Endothelial cell of umbilical vein (primary cell): Measurements from ENCODE around the gene RPL5. TPM values are rescaled to one million over a fixed set of nuclear protein-coding genes. Genes with fewer than 3 reads are reported as not detected.

Experiments
- BruUV-seq: library from RNA; stranded (reverse); fragments of 400-500 nt; replicated peaks from 2 replicates; lab custom pipeline; 2021; lab: Mats Ljungman, UMichigan
- CTCF ChIA-PET: fragments of 300-600, 350-600 bp; sonication (Branson Sonifier 250); formaldehyde crosslinking; loops from one replicate; lab custom pipeline; 2021; ENCODE audit warnings: antibody characterized with exemption, inconsistent platforms; lab: Charles Lee
- POLR2A ChIA-PET: fragments of 300-600, 350-600 bp; sonication (Branson Sonifier 250); formaldehyde crosslinking; loops from one replicate; lab custom pipeline; 2021; ENCODE audit warnings: antibody characterized with exemption, inconsistent platforms; lab: Charles Lee
- DNase-seq: peaks from one replicate; pipeline ENCODE4 v3.0.0-alpha.2; 2011; ENCODE audit warnings: low read depth, low spot score
- FAIRE-seq: peaks from 2 replicates; lab custom pipeline; 2011; peaks lifted over from hg19 to GRCh38; lab: Jason Lieb, UNC
- H2AFZ ChIP-seq: 2 replicates; pipeline ENCODE4 v1.6.0; 2012; ENCODE audit warnings: low read depth, low read length, control low read depth, inconsistent platforms
- H3K27ac ChIP-seq: 2 replicates; pipeline ENCODE4 v1.5.1; 2011; ENCODE audit warnings: low read depth, mild to moderate bottlenecking, control low read depth, low read length, moderate library complexity; ENCODE audit not compliant: insufficient read depth
- H3K27me3 ChIP-seq, 2 experiments: 2 replicates each; pipeline versions ENCODE4 v1.6.0 to v1.6.1; 2011; ENCODE audit warnings: low read length in 2 of 2, mixed read lengths in 1 of 2; ENCODE audit not compliant: control insufficient read depth in 2 of 2, insufficient read depth in 2 of 2
- H3K36me3 ChIP-seq, 2 experiments: 2 replicates in 1 of 2; 3 replicates in 1 of 2; pipeline ENCODE4 v1.5.1; 2011; ENCODE audit warnings: low read length in 2 of 2, mild to moderate bottlenecking in 1 of 2, moderate library complexity in 1 of 2; ENCODE audit not compliant: control insufficient read depth in 2 of 2, insufficient read depth in 2 of 2; ENCODE audit errors: extremely low read depth in 1 of 2
- H3K4me1 ChIP-seq: 3 replicates; pipeline ENCODE4 v1.5.1; 2011; ENCODE audit warnings: mild to moderate bottlenecking, low read length; ENCODE audit not compliant: control insufficient read depth, insufficient read depth; ENCODE audit errors: extremely low read depth
- H3K4me2 ChIP-seq: 2 replicates; pipeline ENCODE4 v1.6.1; 2011; ENCODE audit warnings: low read length, control low read depth, mixed read lengths; ENCODE audit not compliant: insufficient read depth
- H3K4me3 ChIP-seq, 3 experiments: fragments of 200-600 bp in 1 of 3; sonication (generic), shearing (Covaris generic) in 1 of 3; replicated peaks in 1 of 3; 2 replicates each; pipeline ENCODE4 v1.5.1; 2011 to 2016; ENCODE audit warnings: control low read depth in 3 of 3, low read length in 3 of 3, mild to moderate bottlenecking in 2 of 3, inconsistent platforms in 1 of 3, low read depth in 1 of 3, moderate library complexity in 1 of 3; ENCODE audit not compliant: insufficient read depth in 1 of 3
- H3K79me2 ChIP-seq: 2 replicates; pipeline ENCODE4 v1.6.0; 2012; ENCODE audit warnings: low read length, inconsistent platforms; ENCODE audit not compliant: control insufficient read depth, insufficient read depth
- H3K9ac ChIP-seq: replicated peaks from 2 replicates; pipeline ENCODE3; 2011; ENCODE audit warnings: low read length, control low read depth; ENCODE audit not compliant: insufficient read depth; ENCODE audit errors: extremely low read depth
- H3K9me1 ChIP-seq: replicated peaks from 3 replicates; pipeline ENCODE4 v1.6.0; 2011; ENCODE audit warnings: mild to moderate bottlenecking, low read length; ENCODE audit not compliant: control insufficient read depth, insufficient read depth; ENCODE audit errors: extremely low read depth
- H3K9me3 ChIP-seq: replicated peaks from 2 replicates; pipeline ENCODE4 v1.5.1; 2012; ENCODE audit warnings: low read length, inconsistent platforms; ENCODE audit not compliant: control insufficient read depth, insufficient read depth
- H4K20me1 ChIP-seq: replicated peaks from 2 replicates; pipeline ENCODE3; 2011; ENCODE audit warnings: mild to moderate bottlenecking, low read length; ENCODE audit not compliant: control insufficient read depth, insufficient read depth; ENCODE audit errors: extremely low read depth
- EZH2 ChIP-seq: IDR thresholded peaks from 2 replicates; pipeline ENCODE4 v1.6.1; 2012; ENCODE audit warnings: borderline replicate concordance, low read depth, mild to moderate bottlenecking, moderate library complexity, low read length, inconsistent platforms; ENCODE audit not compliant: severe bottlenecking
- FOS ChIP-seq: IDR thresholded peaks from 2 replicates; pipeline ENCODE4 v1.6.1; 2011; ENCODE audit warnings: mild to moderate bottlenecking, low read length, moderate library complexity, borderline replicate concordance; ENCODE audit not compliant: insufficient read depth
- GATA2 ChIP-seq: IDR thresholded peaks from 2 replicates; pipeline ENCODE4 v1.7.0; 2011; ENCODE audit warnings: low read depth, mild to moderate bottlenecking, moderate library complexity, mixed read lengths, low read length; ENCODE audit not compliant: insufficient read length, insufficient read depth
- JUN ChIP-seq: IDR thresholded peaks from 2 replicates; pipeline ENCODE4 v1.6.1; 2011; ENCODE audit warnings: borderline replicate concordance, low read depth; ENCODE audit not compliant: insufficient read length, insufficient read depth
- MYC ChIP-seq: IDR thresholded peaks from one replicate; pipeline ENCODE4 v1.6.1; 2011; ENCODE audit warnings: mild to moderate bottlenecking, low read depth, low read length
- POLR2A ChIP-seq: IDR thresholded peaks from 2 replicates; pipeline ENCODE4 v1.6.1; 2012; ENCODE audit warnings: low read depth, mild to moderate bottlenecking, control low read depth, low read length
- POLR2AphosphoS5 ChIP-seq: IDR thresholded peaks from 2 replicates; pipeline ENCODE4 v1.6.1; 2012; ENCODE audit warnings: low read depth, mild to moderate bottlenecking, control low read depth, low read length, moderate library complexity; ENCODE audit not compliant: insufficient read depth
- dilution Hi-C: fragments of 300-500 bp; cut with MboI; formaldehyde crosslinking; loops from one replicate; pipeline ENCODE4 v1.15.0; 2019; ENCODE audit warnings: low sequenced_read_pairs; ENCODE audit not compliant: extremely low pct_ligation_motif_present
- intact Hi-C: fragments of 100-400 bp; cut with micrococcal nuclease; formaldehyde crosslinking; loops from one replicate; pipeline ENCODE4 v1.10.0; 2022
- polyA plus RNA-seq, 4 experiments: library from polyadenylated mRNA; depleted of rRNA in 3 of 4; stranded (reverse) in 3 of 4; unstranded in 1 of 4; fragments of >200 nt; gene quantifications; 2 replicates each; pipeline versions ENCODE4 v1.2.1 to v1.2.3, GENCODE V29; 2011 to 2012; ENCODE audit warnings: missing spikeins in 1 of 4
- total RNA-seq: library from RNA; stranded (reverse); gene quantifications from 2 replicates; pipeline ENCODE4 v1.2.3, GENCODE V29; 2021
- TF ChIP-seq, protein P1 (sequence below): IDR thresholded peaks from 2 replicates; pipeline ENCODE4 v1.6.1; 2011; ENCODE audit not compliant: insufficient read depth, insufficient read length
- TF ChIP-seq, protein P2 (sequence below), 2 donors: IDR thresholded peaks; 1 replicate in 1 of 2; 2 replicates in 1 of 2; pipeline ENCODE4 v1.5.1; 2011; ENCODE audit warnings: low read length in 2 of 2, mild to moderate bottlenecking in 2 of 2, moderate library complexity in 2 of 2, control low read depth in 1 of 2, inconsistent platforms in 1 of 2, low read depth in 1 of 2; ENCODE audit not compliant: insufficient read depth in 1 of 2; ENCODE audit errors: extremely low read depth in 1 of 2

Gene RPL5
- total and polyA plus RNA-seq, 2 donors (not counting 3 experiments of a cell fraction or from before 2014, with no cell fraction given): 1,109 to 1,237 TPM

DNA sequence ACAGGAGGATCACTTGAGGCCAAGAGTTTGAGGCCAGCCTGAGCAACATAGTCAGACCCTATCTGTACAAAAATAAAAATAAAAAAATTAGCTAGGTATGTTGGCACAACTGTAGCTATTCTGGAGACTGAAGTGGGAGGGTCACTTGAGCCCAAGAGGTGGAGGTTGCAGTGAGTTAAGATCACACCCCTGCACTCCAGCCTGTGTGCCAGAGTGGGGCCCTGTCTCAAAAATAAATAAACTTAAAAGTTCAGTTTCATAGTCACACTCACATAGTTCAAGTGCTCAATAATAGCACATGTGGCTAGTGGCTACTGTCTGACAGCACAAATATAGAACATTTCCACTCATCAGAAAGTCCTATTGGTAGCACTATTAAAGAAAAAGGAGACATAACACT lies 41.8 kb upstream of the RPL5 start:
- no peak for DNase-seq
- POLR2A ChIA-PET: no interaction called here
- CTCF ChIA-PET: interaction anchor here (1.4 to 3.4 kb wide), 3 partner anchors 28 to 42 kb away, joined by 4 to 20 read pairs (median 5); partner anchors contain the start of gene RPL5
- Histone ChIP-seq H3K4me3 (no peak overlapping the region), H3K9me1 (no peaks in the 10 kb centered on the region), H3K4me2 (no peak overlapping the region), H3K4me1 (peaks cover 17% of the 10 kb centered on the region), H3K9me3 (no peaks in the 10 kb centered on the region), H3K9ac (no peak overlapping the region), H3K27me3 (no peaks in the 10 kb centered on the region), H4K20me1 (no peaks in the 10 kb centered on the region), H3K79me2 (no peaks in the 10 kb centered on the region), H3K36me3 (no peaks in the 10 kb centered on the region), H2AFZ (no peak overlapping the region), H3K27ac (no peak overlapping the region)
- FAIRE-seq: no peak
- dilution Hi-C loops: no loop called here
- no TSS peak for BruUV-seq
- TF ChIP-seq, protein P1, sequence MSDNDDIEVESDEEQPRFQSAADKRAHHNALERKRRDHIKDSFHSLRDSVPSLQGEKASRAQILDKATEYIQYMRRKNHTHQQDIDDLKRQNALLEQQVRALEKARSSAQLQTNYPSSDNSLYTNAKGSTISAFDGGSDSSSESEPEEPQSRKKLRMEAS: no peak
- no peak for TF ChIP-seq POLR2AphosphoS5
- TF ChIP-seq MYC: no peak
- no peak for TF ChIP-seq GATA2
- TF ChIP-seq JUN: no peak
- intact Hi-C loops: no loop called here

DNA sequence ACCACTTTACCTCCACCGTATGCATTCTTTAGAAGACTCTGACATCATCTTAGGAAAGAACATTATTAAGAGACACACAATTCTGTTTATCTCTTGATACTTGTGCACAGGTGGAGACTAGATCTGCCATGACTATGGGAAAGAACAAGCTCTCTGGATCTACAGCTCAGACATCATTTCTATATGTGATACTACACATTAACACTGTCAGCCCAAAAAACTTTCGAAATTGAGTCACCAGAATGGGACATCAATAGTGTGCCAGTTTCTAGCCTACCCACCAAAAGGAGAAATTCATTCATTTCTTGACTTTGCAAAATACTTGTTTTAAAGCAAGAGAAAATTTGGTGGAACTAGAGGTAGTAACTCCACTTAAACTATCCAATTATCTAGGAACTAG lies 41.0 kb upstream of the RPL5 start:
- CTCF ChIA-PET: interaction anchor here (0.7 to 3.4 kb wide), 7 partner anchors 14 to 480 kb away, joined by 3 to 20 read pairs (median 4); partner anchors contain the start of gene RPL5

More for the DNA sequence above, 41.0 kb upstream of the RPL5 start:
- H3K36me3 ChIP-seq: no peaks in the 10 kb centered on the region
- H3K9me3 ChIP-seq: no peaks in the 10 kb centered on the region
- no peak overlapping the region for H3K27ac ChIP-seq
- TF ChIP-seq POLR2A (no peak), GATA2 (no peak), EZH2 (no peak), POLR2AphosphoS5 (no peak), MYC (no peak), FOS (no peak), JUN (no peak)
- TF ChIP-seq, protein P2, sequence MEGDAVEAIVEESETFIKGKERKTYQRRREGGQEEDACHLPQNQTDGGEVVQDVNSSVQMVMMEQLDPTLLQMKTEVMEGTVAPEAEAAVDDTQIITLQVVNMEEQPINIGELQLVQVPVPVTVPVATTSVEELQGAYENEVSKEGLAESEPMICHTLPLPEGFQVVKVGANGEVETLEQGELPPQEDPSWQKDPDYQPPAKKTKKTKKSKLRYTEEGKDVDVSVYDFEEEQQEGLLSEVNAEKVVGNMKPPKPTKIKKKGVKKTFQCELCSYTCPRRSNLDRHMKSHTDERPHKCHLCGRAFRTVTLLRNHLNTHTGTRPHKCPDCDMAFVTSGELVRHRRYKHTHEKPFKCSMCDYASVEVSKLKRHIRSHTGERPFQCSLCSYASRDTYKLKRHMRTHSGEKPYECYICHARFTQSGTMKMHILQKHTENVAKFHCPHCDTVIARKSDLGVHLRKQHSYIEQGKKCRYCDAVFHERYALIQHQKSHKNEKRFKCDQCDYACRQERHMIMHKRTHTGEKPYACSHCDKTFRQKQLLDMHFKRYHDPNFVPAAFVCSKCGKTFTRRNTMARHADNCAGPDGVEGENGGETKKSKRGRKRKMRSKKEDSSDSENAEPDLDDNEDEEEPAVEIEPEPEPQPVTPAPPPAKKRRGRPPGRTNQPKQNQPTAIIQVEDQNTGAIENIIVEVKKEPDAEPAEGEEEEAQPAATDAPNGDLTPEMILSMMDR (IDR thresholded peaks at IDR 0.05; ENCODE audit: extremely low read depth in 1 of 2, insufficient read depth in 1 of 2, low read depth in 1 of 2, low read length in 2 of 2): no peak
- TF ChIP-seq, protein P1: no peak
- FAIRE-seq (no peak), DNase-seq (no peak)
- intact Hi-C loops (no loop called here), dilution Hi-C loops (no loop called here)
- H3K27me3 ChIP-seq: no peaks in the 10 kb centered on the region
- no peak overlapping the region for H3K4me3 ChIP-seq
- no peaks in the 10 kb centered on the region for H4K20me1 ChIP-seq
- H3K79me2 ChIP-seq: no peaks in the 10 kb centered on the region
- POLR2A ChIA-PET: interaction anchor here (0.6 kb wide), 1 partner anchor 574 kb away, joined by 6 read pairs; no protein-coding TSS in a partner anchor
- H3K4me1 ChIP-seq: peaks cover 14% of the 10 kb centered on the region
- no peak overlapping the region for H2AFZ ChIP-seq
- BruUV-seq: no TSS peak
- H3K4me2 ChIP-seq: no peak overlapping the region
- no peak overlapping the region for H3K9ac ChIP-seq
- no peaks in the 10 kb centered on the region for H3K9me1 ChIP-seq
